Left colon (tissue), 2 donors: Measurements from ENCODE around the gene RNF166. TPM values are rescaled to one million over a fixed set of nuclear protein-coding genes. Genes with fewer than 3 reads are reported as not detected.

ENCODE experiments used
- ATAC-seq: fragments of 200-7000 bp; cut with Tn5 transposase; one replicate; pipeline ENCODE4 v1.9.1; 2020; ENCODE audit warnings: mild to moderate bottlenecking, moderate library complexity
- DNase-seq, 2 donors: peaks; one replicate each; pipeline ENCODE4 v3.0.0-alpha.2; 2020
- intact Hi-C, 2 donors: fragments of 100-400 bp; cut with DNase I in 1 of 2; cut with micrococcal nuclease in 1 of 2; formaldehyde crosslinking; loops; one replicate each; pipeline versions ENCODE4 v1.11.2 to v1.14.0; 2022; cut with DNase I, micrococcal nuclease
- total RNA-seq, 2 donors: library from RNA; stranded (reverse); fragmentation: NEBNext Ultra II Directional; extraction: Animal tissue kit (Norgen Biotek cat#: 25700); gene quantifications; one replicate each; pipeline ENCODE4 v1.2.1, GENCODE V29; 2021
- donor health status: DM: no; HTN: no; CAD: no.
- donor health status: DM: yes; HTN: yes; CAD: no.

Gene RNF166
- total RNA-seq, 2 donors from 2014 or later, result 11.4 to 12.0 TPM

GRCh38 chr16:88741368-88741767 is 35.2 kb upstream of the RNF166 start:
- ATAC-seq (no peak), DNase-seq (no peak)
- intact Hi-C loops, result loop anchor here in 1 of 2 donors (5.0 kb wide), 1 partner anchor 46 kb away; the partner anchor contains the start of gene PIEZO1

DNA sequence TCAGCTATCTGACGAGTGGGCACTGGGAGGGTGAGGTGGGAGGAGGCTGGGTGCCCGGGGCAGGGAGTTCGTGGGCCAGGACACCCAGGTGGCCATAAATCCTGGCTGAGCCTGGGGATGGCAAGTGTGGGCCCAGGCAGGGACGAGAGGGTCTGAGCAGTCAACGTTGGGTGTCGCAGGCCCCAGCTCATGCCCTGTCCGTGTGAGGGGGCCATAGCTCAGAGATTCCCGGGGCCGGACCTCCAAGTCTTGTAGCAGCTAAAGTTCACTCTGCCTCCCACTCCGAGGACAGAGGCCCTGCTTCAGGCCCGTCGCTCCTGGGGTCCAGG is 34.5 kb upstream of the RNF166 start:
- intact Hi-C loops, result loop anchor here in 1 of 2 donors (5.0 kb wide), 1 partner anchor 47 kb away; the partner anchor contains the start of gene PIEZO1
- DNase-seq (no peak), ATAC-seq (no peak)

GRCh38 chr16:88739977-88740726 is 33.9 kb upstream of the RNF166 start:
- ATAC-seq, result no peak

DNA sequence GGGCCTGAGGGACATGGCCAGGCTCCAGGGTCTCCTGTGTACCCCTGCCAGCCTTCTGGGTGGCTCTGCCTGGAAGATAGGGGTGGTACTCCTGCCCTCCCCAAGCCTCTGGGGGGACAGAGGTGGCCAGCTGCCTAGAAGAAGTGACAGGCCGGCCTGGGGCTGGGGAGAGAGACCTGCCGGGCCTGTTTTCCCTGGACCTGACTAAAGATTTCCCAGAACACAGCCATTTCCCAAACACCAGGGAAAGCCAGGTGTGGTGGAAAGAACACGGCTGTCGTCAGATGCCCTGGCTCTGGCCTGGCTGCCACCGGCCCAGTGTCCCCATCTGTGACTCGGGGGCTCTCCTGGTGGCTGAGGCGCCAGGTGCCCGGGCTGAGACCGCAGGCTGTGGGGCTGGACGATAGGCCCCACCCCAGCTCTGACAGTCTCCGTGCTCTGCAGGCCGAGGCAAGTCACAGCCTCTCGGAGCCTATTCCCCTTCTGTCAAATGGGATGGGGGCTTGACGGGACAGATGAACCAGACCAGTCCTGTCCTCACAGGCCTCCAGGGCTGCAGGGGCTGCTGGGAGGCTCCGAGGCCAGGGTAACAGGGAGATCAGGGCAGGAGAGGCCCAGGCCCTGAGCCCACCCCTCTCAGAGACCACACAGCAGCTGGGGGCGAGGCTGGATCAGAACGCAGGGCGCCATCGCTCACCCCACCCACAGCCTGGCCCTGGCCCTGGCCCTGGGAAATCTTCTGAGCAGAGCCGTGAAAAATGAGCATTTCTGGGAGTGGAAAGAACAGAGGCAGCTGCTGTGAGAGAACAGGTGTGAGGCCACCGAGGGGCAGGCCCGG is 33.1 kb upstream of the RNF166 start:
- intact Hi-C loops, result no loop called here
- DNase-seq (no peak), ATAC-seq (no peak)

More at GRCh38 chr16:88739977-88740726, 33.9 kb upstream of the RNF166 start:
- intact Hi-C loops, result loop anchor here in 1 of 2 donors (5.0 kb wide), 1 partner anchor 47 kb away; the partner anchor contains the start of gene PIEZO1
- no peak for DNase-seq

DNA sequence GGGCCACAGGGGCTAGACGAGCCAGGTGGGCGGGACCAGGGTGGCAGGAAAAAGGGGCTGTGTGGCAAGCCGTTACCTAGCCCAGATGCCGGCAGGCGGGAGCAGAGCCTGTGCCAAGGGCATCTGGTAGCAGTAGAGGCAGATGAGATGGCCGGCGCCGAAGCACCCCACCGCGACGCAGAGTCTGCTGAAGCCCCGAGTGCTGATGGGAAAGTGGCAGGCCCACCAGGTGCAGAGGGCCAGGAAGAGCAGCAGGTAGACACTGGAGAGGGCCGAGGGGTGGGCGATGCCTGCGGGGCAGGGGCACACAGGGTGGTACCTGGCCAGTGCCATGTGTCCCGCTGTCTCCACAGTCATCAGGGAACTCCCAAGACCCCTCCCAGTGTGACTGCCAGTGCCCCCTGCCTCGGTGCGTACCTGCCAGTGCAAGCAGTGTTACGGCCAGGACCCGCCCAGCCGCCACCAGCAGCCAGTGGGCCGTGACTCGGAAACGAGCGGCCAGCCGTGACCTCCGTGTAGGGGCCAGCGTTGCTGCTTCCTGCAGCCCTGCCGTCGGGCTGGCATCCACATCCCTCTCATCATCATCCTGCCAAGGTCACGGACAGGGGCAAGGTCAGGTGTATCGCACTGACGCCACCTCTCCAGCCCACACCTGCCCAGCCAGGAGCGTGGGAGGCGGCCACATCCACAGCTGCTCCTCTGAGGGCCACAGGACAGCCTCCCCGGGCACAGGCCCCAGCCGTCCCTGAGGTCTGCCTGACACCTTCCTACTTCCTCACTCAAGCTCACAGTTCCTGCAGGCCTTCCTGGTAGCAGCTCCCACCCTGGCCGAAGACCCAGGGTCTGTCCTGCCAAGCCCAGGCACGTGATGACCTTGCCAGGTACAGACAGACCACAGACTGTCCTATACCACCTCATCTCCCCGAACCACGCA is 32.2 kb upstream of the RNF166 start:
- intact Hi-C loops, result no loop called here
- ATAC-seq (no peak), DNase-seq (no peak)

GRCh38 chr16:88737298-88738150 is 31.3 kb upstream of the RNF166 start:
- DNase-seq (peak; percentile 70 to 76), ATAC-seq (peak; percentile 87)
- intact Hi-C loops, result no loop called here

DNA sequence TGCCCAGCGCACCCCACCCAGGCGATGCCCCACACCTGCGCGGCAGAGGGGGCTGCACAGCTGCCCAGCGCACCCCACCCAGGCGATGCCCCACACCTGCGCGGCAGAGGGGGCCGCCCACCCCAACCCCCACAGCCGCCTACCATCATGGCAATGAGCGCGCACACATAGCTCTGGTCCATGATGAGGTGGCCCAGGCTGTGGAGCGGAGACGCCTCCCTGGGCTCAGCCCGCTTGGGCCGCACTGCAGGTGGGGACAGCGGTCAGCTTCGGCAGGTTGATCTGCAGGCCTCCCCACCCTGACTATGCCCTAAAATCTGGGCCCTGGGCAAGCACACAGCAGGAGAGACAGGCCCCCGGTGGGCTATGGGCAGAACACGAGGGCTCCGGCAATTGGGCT is 30.3 kb upstream of the RNF166 start:
- intact Hi-C loops, result no loop called here
- ATAC-seq (no peak), DNase-seq (no peak)

DNA sequence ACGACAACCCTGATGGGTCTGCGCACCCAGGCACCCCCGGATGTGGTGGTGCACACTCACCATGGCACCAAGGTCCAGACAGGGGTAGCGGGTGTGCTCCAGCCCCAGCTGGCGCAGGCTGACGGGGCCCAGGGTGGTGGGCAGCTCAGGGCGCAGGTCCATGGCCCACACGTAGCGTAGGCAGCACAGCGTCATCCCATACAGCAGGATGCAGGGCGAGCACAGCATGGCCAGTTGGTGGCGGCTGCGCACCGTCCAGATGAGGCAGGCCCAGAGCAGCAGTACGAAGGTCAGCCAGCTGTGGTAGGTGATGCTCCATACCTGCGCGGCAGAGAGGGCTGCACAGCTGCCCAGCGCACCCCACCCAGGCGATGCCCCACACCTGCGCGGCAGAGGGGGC is 29.9 kb upstream of the RNF166 start:
- ATAC-seq (no peak), DNase-seq (no peak)
- intact Hi-C loops, result no loop called here

DNA sequence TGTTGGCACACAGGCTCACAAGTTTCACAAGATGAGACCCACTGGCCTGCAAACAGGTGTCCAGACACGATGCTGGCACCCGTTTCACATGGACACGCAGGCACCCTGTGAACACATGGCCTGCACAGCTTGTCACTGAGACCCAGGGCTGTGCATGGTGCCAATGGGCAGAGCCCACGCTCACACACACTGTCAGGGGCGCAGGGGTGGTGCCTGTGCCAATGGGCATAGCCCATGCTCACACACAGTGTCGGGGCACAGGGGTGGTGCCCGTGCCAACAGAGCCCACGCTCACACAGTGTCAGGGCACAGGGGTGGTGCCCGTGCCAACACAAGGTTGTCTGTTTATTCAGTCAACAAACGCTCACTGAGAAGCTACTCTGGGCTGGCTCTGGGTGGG is 29.4 kb upstream of the RNF166 start:
- no peak for DNase-seq
- no peak for ATAC-seq
- intact Hi-C loops, result no loop called here

DNA sequence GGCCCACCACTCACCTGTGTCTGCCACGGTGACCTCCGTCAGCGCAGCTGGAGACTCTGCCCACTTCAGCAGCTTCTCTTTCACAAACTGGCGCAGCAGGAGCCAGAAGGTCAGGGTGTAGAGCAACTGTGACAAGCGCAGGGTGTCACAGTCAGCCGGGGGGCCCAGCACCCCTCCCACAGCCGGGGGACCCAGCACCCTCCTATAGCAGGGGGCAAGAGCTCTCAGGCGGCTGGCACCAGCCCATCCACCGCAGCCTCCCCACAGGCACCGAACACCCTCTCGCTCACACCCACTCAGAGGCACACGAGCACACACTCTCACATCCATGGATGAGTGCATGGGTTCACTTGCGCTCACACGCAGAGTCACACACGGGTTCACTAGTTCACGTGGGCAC is 28.9 kb upstream of the RNF166 start:
- DNase-seq (no peak), ATAC-seq (no peak)
- intact Hi-C loops, result no loop called here

GRCh38 chr16:88734361-88734728 is 28.1 kb upstream of the RNF166 start:
- no peak for ATAC-seq
- intact Hi-C loops, result no loop called here
- DNase-seq, result no peak

DNA sequence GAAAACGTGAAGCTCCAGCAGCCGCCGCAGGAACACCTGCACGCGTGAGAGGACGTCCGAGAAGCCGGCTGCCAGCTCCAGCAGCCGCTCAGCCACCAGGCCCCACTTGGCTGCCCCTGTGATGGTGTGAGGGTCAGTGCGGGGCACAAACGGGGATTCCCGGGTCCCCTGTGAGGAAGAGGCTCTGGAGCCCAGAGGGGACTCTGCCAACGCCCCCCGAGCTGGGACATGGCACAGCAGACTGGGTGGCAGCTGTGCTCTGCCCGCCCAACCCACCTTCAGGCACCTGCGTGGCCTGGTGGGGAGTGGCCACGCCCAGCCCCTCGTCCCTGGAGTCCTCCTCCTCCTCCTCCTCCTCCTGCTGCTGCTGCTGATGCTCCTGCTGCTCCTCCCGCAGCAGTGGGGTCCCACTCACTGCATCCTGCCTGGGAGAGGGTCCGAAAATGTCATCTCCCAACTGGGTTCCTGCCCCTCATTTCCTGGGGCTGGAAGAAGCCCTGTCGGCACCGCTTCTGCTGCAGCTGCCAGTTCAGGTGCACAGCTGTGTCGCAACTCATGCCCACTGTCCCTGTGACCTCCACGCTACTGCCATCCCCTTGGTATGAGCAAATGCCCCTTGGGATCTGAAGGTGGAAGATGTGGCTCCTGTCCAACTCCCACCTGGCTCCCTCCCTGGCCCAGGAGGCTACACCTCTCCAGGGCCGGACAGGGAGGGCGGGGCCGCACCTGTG is 27.6 kb upstream of the RNF166 start:
- DNase-seq, result no peak
- no peak for ATAC-seq
- intact Hi-C loops, result no loop called here

GRCh38 chr16:88732961-88733294 is 26.7 kb upstream of the RNF166 start:
- no peak for ATAC-seq
- DNase-seq, result no peak
- intact Hi-C loops, result no loop called here

- DNase-seq, result no peak
- intact Hi-C loops, result no loop called here
- no peak for ATAC-seq
These were observed 26.2 kb upstream of the RNF166 start for GRCh38 chr16:88732172-88732960.

DNA sequence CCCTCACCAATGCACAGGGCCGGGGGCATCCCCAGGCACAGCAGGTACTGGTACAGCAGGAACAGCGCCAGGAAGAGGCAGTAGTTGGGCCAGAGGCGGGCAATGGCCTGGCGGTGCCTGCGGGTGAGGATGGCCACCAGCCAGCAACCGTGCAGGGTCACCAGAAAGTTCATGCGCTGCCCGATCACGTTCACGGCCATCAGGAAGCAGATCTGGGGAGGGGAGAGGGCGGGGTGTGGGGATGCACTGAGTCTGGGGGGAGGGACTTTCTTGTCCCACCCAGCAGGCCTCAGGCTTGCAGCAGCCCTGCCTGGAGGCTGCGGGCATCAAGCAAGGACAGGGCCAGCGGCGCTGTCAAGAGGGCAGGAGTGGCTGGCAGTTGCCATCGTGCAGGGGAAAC is 25.5 kb upstream of the RNF166 start:
- no peak for DNase-seq
- ATAC-seq, result no peak
- intact Hi-C loops, result no loop called here

DNA sequence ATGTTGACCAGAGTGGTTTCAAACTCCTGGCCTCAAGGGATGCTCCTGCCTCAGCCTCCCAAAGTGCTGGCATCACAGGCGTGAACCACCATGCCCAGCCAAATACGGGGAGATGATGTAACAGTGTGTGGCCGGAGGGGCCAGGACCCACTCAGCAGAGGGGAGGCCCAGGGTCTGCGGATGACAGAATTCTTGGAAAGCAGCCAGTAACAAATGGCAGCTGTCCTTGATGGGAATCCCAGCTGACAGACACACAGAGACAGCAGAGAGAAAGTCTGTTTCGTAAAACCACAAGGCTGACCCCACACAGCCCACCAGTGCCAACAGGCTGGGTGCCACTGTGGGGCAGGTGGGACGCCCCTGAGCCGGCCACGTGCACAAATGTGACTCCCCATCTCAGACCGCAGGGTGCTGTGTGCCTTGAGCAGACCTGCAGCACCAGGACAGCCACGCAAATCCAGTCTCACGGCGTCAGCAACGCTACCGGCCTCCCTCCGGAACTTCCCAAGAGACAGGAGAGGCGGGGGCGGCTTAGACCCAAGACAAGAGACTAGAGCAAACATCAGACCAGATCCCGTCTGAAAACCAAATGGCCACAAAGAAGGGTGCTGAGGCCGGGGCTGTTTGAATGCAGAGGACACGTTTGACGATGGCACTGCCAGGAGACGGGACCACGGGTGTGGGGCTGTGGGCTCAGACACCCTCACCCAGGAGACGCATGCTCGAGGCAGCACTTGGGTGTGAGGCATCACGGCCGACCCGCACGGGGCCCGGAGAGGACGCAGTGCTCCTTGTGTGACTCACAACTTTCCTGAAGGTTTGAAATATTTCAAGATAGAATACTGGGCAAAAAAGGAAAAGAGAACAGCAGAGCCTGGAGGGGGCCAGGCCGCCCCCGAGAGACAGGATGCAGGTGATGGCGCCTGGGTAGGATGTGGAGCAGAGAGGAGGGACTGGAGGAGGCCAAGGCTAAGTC is 24.7 kb upstream of the RNF166 start:
- ATAC-seq, result no peak

More for the DNA sequence above, 24.7 kb upstream of the RNF166 start:
- DNase-seq, result no peak
- intact Hi-C loops, result no loop called here
